Neural crest cell (in vitro differentiated cells): ENCODE results near the gene C4BPB. TPM values are rescaled to one million over a fixed set of nuclear protein-coding genes. Genes with fewer than 3 reads are reported as not detected.
A peak's percentile ranks its signal among the peaks of the same experiment; 100 is the strongest.

Experiments used
- DNase-seq: peaks from one replicate; pipeline ENCODE4 v3.0.0; 2021; ENCODE audit warnings: low read depth, mixed read lengths, low spot score
- H3K27ac Mint-ChIP-seq: one replicate; pipeline ENCODE4 v1.8.0; 2021; ENCODE audit warnings: mild to moderate bottlenecking, mixed read lengths; ENCODE audit not compliant: unreplicated experiment
- H3K27me3 Mint-ChIP-seq: 2 replicates; pipeline ENCODE4 v1.8.0; 2021; ENCODE audit warnings: low read depth, mild to moderate bottlenecking, mixed read lengths
- H3K36me3 Mint-ChIP-seq: 2 replicates; pipeline ENCODE4 v1.8.0; 2021; ENCODE audit warnings: low read depth, mild to moderate bottlenecking, mixed read lengths
- H3K4me1 Mint-ChIP-seq: 2 replicates; pipeline ENCODE4 v1.8.0; 2021; ENCODE audit warnings: mixed read lengths
- H3K4me3 Mint-ChIP-seq: one replicate; pipeline ENCODE4 v1.8.0; 2021; ENCODE audit warnings: mild to moderate bottlenecking, mixed read lengths
- H3K9me3 Mint-ChIP-seq: 2 replicates; pipeline ENCODE4 v1.8.0; 2021; ENCODE audit warnings: mixed read lengths
- CTCF ChIP-seq: fragments of 200-600 bp; sonication (generic); conservative IDR thresholded peaks from 2 replicates; pipeline ENCODE4 v1.5.0; 2021; ENCODE audit warnings: antibody characterized with exemption, mild to moderate bottlenecking
- total RNA-seq: library from RNA; stranded (reverse); gene quantifications from 2 replicates; pipeline ENCODE4 v1.2.1, GENCODE V29; 2021

C4BPB gene
- total RNA-seq, 1 donor from 2014 or later = not detected

GRCh38 chr1:207056673-207057072 is 32.0 kb upstream of the C4BPB start:
- H3K4me3 Mint-ChIP-seq = no peak overlapping the region
- peaks cover 12% of the 10 kb centered on the region for H3K27me3 Mint-ChIP-seq
- H3K36me3 Mint-ChIP-seq = peaks cover 4% of the 10 kb centered on the region
- peaks cover 3% of the 10 kb centered on the region for H3K9me3 Mint-ChIP-seq
- TF ChIP-seq CTCF = no peak
- H3K4me1 Mint-ChIP-seq = peaks cover 17% of the 10 kb centered on the region
- H3K27ac Mint-ChIP-seq = no peak overlapping the region
- no peak for DNase-seq

- no peak for DNase-seq
- H3K27ac Mint-ChIP-seq = no peak overlapping the region
- peaks cover 6% of the 10 kb centered on the region for H3K36me3 Mint-ChIP-seq
- no peaks in the 10 kb centered on the region for H3K9me3 Mint-ChIP-seq
- H3K4me1 Mint-ChIP-seq = peaks cover 4% of the 10 kb centered on the region
- H3K4me3 Mint-ChIP-seq = no peak overlapping the region
- H3K27me3 Mint-ChIP-seq = peaks cover 7% of the 10 kb centered on the region
- TF ChIP-seq CTCF = no peak
Observed at GRCh38 chr1:207058252-207058651, 30.4 kb upstream of the C4BPB start.

- peak; percentile 39 for TF ChIP-seq CTCF
- no peak overlapping the region for H3K27ac Mint-ChIP-seq
- no peaks in the 10 kb centered on the region for H3K9me3 Mint-ChIP-seq
- H3K4me3 Mint-ChIP-seq = no peak overlapping the region
- DNase-seq = no peak
- H3K4me1 Mint-ChIP-seq = no peaks in the 10 kb centered on the region
- H3K27me3 Mint-ChIP-seq = peaks cover 2% of the 10 kb centered on the region
- H3K36me3 Mint-ChIP-seq = peaks cover 7% of the 10 kb centered on the region
Observed at GRCh38 chr1:207058878-207059867, 29.5 kb upstream of the C4BPB start.

- no peaks in the 10 kb centered on the region for H3K9me3 Mint-ChIP-seq
- H3K27ac Mint-ChIP-seq = no peak overlapping the region
- H3K36me3 Mint-ChIP-seq = peaks cover 7% of the 10 kb centered on the region
- no peak overlapping the region for H3K4me3 Mint-ChIP-seq
- no peaks in the 10 kb centered on the region for H3K27me3 Mint-ChIP-seq
- DNase-seq = no peak
- H3K4me1 Mint-ChIP-seq = no peaks in the 10 kb centered on the region
- TF ChIP-seq CTCF = peak; percentile 9
Observed at GRCh38 chr1:207059881-207060280, 28.8 kb upstream of the C4BPB start.

- Mint-ChIP-seq H3K36me3 (peaks cover 7% of the 10 kb centered on the region), H3K9me3 (no peaks in the 10 kb centered on the region), H3K4me1 (no peaks in the 10 kb centered on the region), H3K27ac (no peak overlapping the region), H3K4me3 (no peak overlapping the region), H3K27me3 (no peaks in the 10 kb centered on the region)
- no peak for DNase-seq
- TF ChIP-seq CTCF = no peak
Observed at GRCh38 chr1:207060596-207060995, 28.1 kb upstream of the C4BPB start.
